IPS DF 6.9 (cell line): ENCODE data around the gene CAB39L.

ENCODE experiments used
- DNase-seq: peaks from one replicate; pipeline ENCODE4 v3.0.0-alpha.2; 2013; ENCODE audit warnings: low read depth, low spot score
- H3K27ac ChIP-seq: one replicate; pipeline ENCODE4 v1.5.1; 2013; ENCODE audit warnings: low read length, control low read depth
- H3K27me3 ChIP-seq: 2 replicates; pipeline ENCODE4 v1.6.1; 2013; ENCODE audit warnings: mild to moderate bottlenecking, low read length; ENCODE audit not compliant: control insufficient read depth, insufficient read depth
- H3K36me3 ChIP-seq: 2 replicates; pipeline ENCODE4 v1.6.1; 2013; ENCODE audit warnings: low read length; ENCODE audit not compliant: control insufficient read depth, insufficient read depth
- H3K4me1 ChIP-seq: 2 replicates; pipeline ENCODE4 v1.6.1; 2013; ENCODE audit warnings: low read length; ENCODE audit not compliant: control insufficient read depth, insufficient read depth
- H3K4me3 ChIP-seq: 2 replicates; pipeline ENCODE4 v1.5.1; 2013; ENCODE audit warnings: mild to moderate bottlenecking, low read length
- H3K9me3 ChIP-seq: 2 replicates; pipeline ENCODE4 v1.6.1; 2013; ENCODE audit warnings: low read length, inconsistent platforms; ENCODE audit not compliant: control insufficient read depth, insufficient read depth
- WGBS: extraction: QIAGEN DNeasy Blood & Tissue Kit; methylation state at CpG from one replicate; pipeline ENCODE4 v1.1.7; 2013; ENCODE audit warnings: mixed read lengths, missing lambda C conversion rate; ENCODE audit not compliant: insufficient read length, insufficient coverage; 5-methylcytosine and 5-hydroxymethylcytosine counted together

Gene CAB39L

GRCh38 chr13:49400755-49401659 lies 42.9 kb downstream of the CAB39L start:
- DNase-seq = no peak
- no peaks in the 10 kb centered on the region for H3K27me3 ChIP-seq
- WGBS = no CpG with 5 or more reads among the region's 7 CpGs
- H3K4me1 ChIP-seq = no peaks in the 10 kb centered on the region
- H3K27ac ChIP-seq = no peak overlapping the region
- H3K36me3 ChIP-seq = no peaks in the 10 kb centered on the region
- no peak overlapping the region for H3K4me3 ChIP-seq
- H3K9me3 ChIP-seq = no peaks in the 10 kb centered on the region

DNA sequence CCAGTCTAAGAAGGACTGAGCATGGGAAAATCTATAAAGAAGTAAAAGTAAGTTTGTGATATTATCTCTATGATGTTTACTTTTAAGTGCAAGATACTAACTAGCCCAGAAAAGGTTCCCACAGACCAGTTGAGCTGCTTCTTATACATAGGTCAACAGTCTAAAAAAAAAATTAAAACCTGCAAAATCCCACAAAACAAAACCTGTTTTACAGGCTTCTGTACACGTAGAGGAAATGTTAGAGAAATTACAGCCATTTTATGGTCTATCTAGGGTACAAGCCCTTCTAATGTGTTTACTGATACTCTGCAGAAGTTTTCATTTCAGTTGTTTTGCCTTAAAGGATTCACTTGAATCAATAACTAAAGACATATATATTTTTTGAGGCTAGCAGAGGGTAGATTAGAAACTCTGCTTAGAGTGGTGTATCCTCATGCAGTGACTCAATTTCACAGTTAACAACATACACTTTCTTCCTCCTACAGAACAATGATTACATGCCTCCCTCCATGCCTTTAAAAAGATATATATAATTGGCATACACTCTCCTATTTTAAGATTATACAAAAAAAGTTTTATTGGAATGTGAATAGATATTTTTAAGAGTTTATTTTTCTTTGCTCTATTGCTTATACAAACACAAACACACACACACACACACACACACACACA lies 43.9 kb downstream of the CAB39L start:
- WGBS = no CpG with 5 or more reads among the region's 1 CpG
- no peaks in the 10 kb centered on the region for H3K9me3 ChIP-seq
- no peak overlapping the region for H3K27ac ChIP-seq
- H3K4me3 ChIP-seq = no peak overlapping the region
- H3K4me1 ChIP-seq = no peaks in the 10 kb centered on the region
- no peaks in the 10 kb centered on the region for H3K36me3 ChIP-seq
- H3K27me3 ChIP-seq = no peaks in the 10 kb centered on the region
- no peak for DNase-seq

DNA sequence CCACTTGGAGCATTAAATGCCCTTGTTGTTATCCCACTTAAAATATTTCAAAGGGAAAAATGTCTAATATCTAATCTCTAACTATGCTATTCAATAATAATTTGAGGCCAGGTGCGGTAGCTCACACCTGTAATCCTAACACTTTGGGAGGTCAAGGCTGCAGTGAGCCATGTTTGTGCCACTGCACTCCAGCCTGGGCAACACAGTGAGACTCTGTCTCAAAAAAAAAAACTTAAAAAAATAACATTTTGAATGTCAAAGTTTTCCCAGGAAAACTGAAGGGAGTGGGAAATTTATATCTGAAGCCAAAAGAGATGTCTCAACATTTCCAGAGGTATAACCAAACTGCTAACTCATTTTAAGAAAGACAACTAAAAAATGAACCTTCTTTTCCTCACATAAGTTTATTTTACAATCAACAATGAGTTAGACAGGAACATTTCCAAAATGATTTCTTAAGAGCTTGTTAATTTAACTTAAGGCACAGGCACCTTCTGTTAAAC lies 47.9 kb downstream of the CAB39L start:
- no CpG with 5 or more reads among the region's 1 CpG for whole genome bisulfite sequencing
- no peaks in the 10 kb centered on the region for H3K27me3 ChIP-seq
- no peak for DNase-seq
- no peak overlapping the region for H3K27ac ChIP-seq
- no peaks in the 10 kb centered on the region for H3K4me1 ChIP-seq
- H3K9me3 ChIP-seq = no peaks in the 10 kb centered on the region
- no peak overlapping the region for H3K4me3 ChIP-seq
- no peaks in the 10 kb centered on the region for H3K36me3 ChIP-seq

GRCh38 chr13:49395451-49395865 lies 48.4 kb downstream of the CAB39L start:
- Histone ChIP-seq H3K4me1 (no peaks in the 10 kb centered on the region), H3K36me3 (no peaks in the 10 kb centered on the region), H3K27me3 (no peaks in the 10 kb centered on the region), H3K27ac (no peak overlapping the region), H3K9me3 (no peaks in the 10 kb centered on the region), H3K4me3 (no peak overlapping the region)
- DNase-seq = no peak
- no CpG with 5 or more reads among the region's 1 CpG for WGBS

GRCh38 chr13:49388091-49388635 lies 55.7 kb downstream of the CAB39L start:
- H3K9me3 ChIP-seq = no peaks in the 10 kb centered on the region
- no peaks in the 10 kb centered on the region for H3K27me3 ChIP-seq
- no peaks in the 10 kb centered on the region for H3K4me1 ChIP-seq
- H3K27ac ChIP-seq = no peak overlapping the region
- 100% methylated on average over 1 of the region's 5 CpGs for WGBS
- DNase-seq = no peak
- H3K36me3 ChIP-seq = no peaks in the 10 kb centered on the region
- no peak overlapping the region for H3K4me3 ChIP-seq

DNA sequence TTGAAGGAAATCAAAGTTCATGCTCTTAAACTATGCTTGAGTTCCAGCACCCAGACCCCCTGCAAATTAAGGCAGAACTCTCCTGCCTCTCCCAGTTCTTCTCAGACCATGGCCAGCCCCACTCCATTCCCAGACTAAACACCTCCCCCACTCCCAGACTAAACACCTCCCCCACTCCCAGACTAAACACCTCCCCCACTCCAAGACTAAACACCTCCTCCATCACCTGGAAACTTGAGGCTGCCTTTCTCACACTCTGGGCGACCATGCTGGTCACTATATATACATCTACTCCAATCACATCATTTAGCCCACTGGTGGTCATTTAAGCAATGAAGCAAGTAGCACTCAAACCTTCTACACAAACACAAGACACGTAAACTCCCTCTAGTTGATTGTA lies 57.2 kb downstream of the CAB39L start:
- H3K27me3 ChIP-seq = no peaks in the 10 kb centered on the region
- no peaks in the 10 kb centered on the region for H3K9me3 ChIP-seq
- no peak for DNase-seq
- no peak overlapping the region for H3K27ac ChIP-seq
- H3K4me3 ChIP-seq = no peak overlapping the region
- no peaks in the 10 kb centered on the region for H3K4me1 ChIP-seq
- no peaks in the 10 kb centered on the region for H3K36me3 ChIP-seq
- WGBS = no CpG with 5 or more reads among the region's 2 CpGs

DNA sequence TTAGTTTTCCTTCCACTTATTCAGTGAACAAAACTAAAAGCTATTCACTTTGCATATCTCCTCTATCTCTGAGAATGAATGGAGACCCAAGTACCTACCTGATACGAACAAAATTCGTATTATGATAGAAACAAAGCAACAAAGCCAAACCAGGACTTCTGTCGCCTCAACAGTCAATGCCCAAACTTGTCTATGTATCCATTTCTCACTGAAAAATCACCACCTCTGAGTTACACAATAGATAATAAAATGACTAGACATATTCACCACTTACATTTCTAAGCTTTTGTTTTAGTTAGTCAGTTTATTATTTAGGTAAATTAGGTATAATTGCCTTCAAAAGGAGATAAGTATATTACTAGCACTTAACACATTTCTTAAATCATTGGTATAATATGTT lies 67.7 kb downstream of the CAB39L start:
- no peak for DNase-seq
- Histone ChIP-seq H3K27ac (no peak overlapping the region), H3K9me3 (no peaks in the 10 kb centered on the region), H3K4me1 (no peaks in the 10 kb centered on the region), H3K27me3 (no peaks in the 10 kb centered on the region), H3K36me3 (no peaks in the 10 kb centered on the region), H3K4me3 (no peak overlapping the region)
- WGBS = no CpG with 5 or more reads among the region's 3 CpGs

DNA sequence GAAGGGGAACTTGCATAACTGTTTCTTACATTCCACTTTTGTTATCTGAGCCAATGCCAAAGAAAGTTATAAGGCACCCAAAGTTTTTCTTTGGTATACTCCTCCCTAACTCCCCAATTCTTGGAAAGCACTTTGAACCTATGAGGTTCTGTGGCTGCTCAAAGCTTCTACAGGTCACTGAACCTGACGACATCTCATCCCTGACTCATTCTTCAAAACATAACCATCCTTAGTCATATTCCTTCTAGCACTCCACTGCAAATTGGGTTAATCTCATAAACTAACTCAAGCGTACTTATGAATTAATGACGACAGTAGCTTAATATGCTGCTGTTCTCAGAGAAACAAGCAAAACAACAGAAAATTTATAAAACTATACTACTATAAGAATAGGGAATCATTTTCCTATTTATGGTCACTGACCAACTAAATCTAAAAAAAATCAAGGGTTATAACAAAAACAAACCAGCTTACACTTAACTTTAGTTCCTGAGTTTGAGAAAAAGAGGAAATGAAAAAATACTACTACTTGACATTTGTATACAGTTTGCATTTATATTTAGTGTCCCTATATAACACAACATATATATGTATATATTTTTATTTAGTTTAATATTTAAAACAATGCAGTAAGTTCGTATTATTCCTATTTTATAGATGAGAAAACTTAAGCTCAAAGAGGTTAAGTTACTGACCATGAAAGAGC lies 69.1 kb downstream of the CAB39L start:
- Histone ChIP-seq H3K4me3 (no peak overlapping the region), H3K9me3 (no peaks in the 10 kb centered on the region), H3K27me3 (no peaks in the 10 kb centered on the region), H3K4me1 (no peaks in the 10 kb centered on the region), H3K27ac (no peak overlapping the region), H3K36me3 (no peaks in the 10 kb centered on the region)
- DNase-seq = no peak
- WGBS = no CpG with 5 or more reads among the region's 4 CpGs

- no peak for DNase-seq
- H3K4me3 ChIP-seq = no peak overlapping the region
- no peaks in the 10 kb centered on the region for H3K36me3 ChIP-seq
- no peaks in the 10 kb centered on the region for H3K27me3 ChIP-seq
- H3K27ac ChIP-seq = no peak overlapping the region
- H3K4me1 ChIP-seq = no peaks in the 10 kb centered on the region
- H3K9me3 ChIP-seq = no peaks in the 10 kb centered on the region
- no CpG with 5 or more reads among the region's 2 CpGs for WGBS
Observed at GRCh38 chr13:49373716-49374115, 70.1 kb downstream of the CAB39L start.

GRCh38 chr13:49371943-49372613 lies 71.8 kb downstream of the CAB39L start:
- DNase-seq = no peak
- Histone ChIP-seq H3K36me3 (no peaks in the 10 kb centered on the region), H3K27me3 (no peaks in the 10 kb centered on the region), H3K4me3 (no peak overlapping the region), H3K9me3 (no peaks in the 10 kb centered on the region), H3K4me1 (no peaks in the 10 kb centered on the region), H3K27ac (no peak overlapping the region)
- no CpG with 5 or more reads among the region's 4 CpGs for WGBS
